Karpas-422 (cell line): ENCODE measurements around the gene TUBA1B. TPM values are rescaled to one million over a fixed set of nuclear protein-coding genes. Genes with fewer than 3 reads are reported as not detected.
A peak's percentile ranks its signal among the peaks of the same experiment; 100 is the strongest.
"Not testable (repeated sequence)": the region's sequence is repeated elsewhere in the genome, so short reads cannot be mapped to it uniquely, and the experiment has no call there.

Source experiments
- DNase-seq: peaks from one replicate; pipeline ENCODE4 v3.0.0-alpha.2; 2015
- H2AFZ ChIP-seq: fragments of 200-600 bp; sonication (generic); 2 replicates; pipeline ENCODE4 v1.6.1; 2014; ENCODE audit warnings: antibody characterized with exemption, low read length, mixed read lengths
- H3K27ac ChIP-seq: fragments of 200-600 bp; sonication (generic); 2 replicates; pipeline ENCODE4 v1.5.1; 2014; ENCODE audit warnings: mild to moderate bottlenecking, low read length, moderate library complexity
- H3K27me3 ChIP-seq: fragments of 200-600 bp; sonication (generic); 2 replicates; pipeline ENCODE4 v1.6.1; 2014; ENCODE audit warnings: low read length, mixed read lengths
- H3K36me3 ChIP-seq: fragments of 200-600 bp; sonication (generic); 2 replicates; pipeline ENCODE4 v1.6.1; 2014; ENCODE audit warnings: low read length, mixed read lengths; ENCODE audit not compliant: insufficient read depth
- H3K4me1 ChIP-seq: fragments of 200-600 bp; sonication (generic); 2 replicates; pipeline ENCODE4 v1.6.1; 2014; ENCODE audit warnings: mild to moderate bottlenecking, low read length, mixed read lengths
- H3K4me2 ChIP-seq: fragments of 200-600 bp; sonication (generic); 2 replicates; pipeline ENCODE4 v1.6.1; 2014; ENCODE audit warnings: low read length, low read depth, mild to moderate bottlenecking; ENCODE audit not compliant: poor library complexity, severe bottlenecking
- H3K4me3 ChIP-seq: fragments of 200-600 bp; sonication (generic); 2 replicates; pipeline ENCODE4 v1.5.1; 2014; ENCODE audit warnings: mild to moderate bottlenecking, antibody characterized with exemption, low read length, mixed read lengths
- H3K79me2 ChIP-seq: fragments of 200-600 bp; sonication (generic); 2 replicates; pipeline ENCODE4 v1.6.1; 2014; ENCODE audit warnings: mild to moderate bottlenecking, low read length, mixed read lengths
- H3K9ac ChIP-seq: fragments of 200-600 bp; sonication (generic); 2 replicates; pipeline ENCODE4 v1.6.0; 2014; ENCODE audit warnings: low read length
- H3K9me2 ChIP-seq: fragments of 200-600 bp; sonication (generic), shearing (Covaris generic); replicated peaks from 2 replicates; pipeline ENCODE4 v1.6.0; 2014; ENCODE audit warnings: mild to moderate bottlenecking, low read length, moderate library complexity; ENCODE audit not compliant: insufficient read depth
- H3K9me3 ChIP-seq: fragments of 300-700, 200-600 bp; sonication (generic); 2 replicates; pipeline ENCODE4 v1.6.1; 2014; ENCODE audit warnings: low read length, mixed read lengths
- H4K20me1 ChIP-seq: fragments of 200-600 bp; sonication (generic); 2 replicates; pipeline ENCODE4 v1.6.1; 2014; ENCODE audit warnings: mild to moderate bottlenecking, antibody characterized with exemption, low read length, low read depth; ENCODE audit not compliant: insufficient read depth
- total RNA-seq: library from RNA; depleted of rRNA; stranded (reverse); fragments of >200 nt; shearing (Covaris generic); gene quantifications from 2 replicates; pipeline ENCODE4 v1.2.3, GENCODE V29; 2014; ENCODE audit warnings: low replicate concordance

Gene TUBA1B
- total RNA-seq, 1 experiment from 2014 or later: 904 TPM

DNA sequence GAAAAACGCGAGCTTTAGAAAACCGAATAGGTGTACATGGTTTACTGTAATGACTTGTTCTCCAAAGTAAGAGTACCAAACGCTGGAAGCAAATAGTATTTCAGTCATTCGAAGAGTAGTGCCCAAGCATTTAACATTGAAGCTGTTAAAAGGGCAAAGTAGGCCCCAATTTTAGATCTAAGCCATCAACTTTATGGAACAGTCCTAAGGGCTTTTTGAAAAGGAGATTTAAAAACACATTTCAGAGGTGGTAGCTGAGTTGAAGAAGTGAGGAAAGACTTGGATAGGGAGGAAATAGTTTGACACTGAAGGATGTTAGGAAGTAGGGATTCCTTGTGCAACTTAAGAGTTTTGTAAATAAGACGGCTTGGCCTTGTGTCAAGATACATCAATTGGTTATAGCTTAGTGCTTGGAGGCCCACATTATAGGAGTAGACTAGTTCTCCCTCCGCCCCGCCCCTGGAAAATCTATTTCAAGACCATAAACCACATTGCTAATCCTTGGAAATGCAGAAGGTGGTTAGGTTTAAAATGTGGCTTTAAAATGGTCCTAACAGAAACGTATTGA lies 783 bp upstream of the TUBA1B start:
- Histone ChIP-seq H3K27ac (peak overlapping the region; percentile 80), H4K20me1 (peaks cover 18% of the 10 kb centered on the region), H3K79me2 (peaks cover 26% of the 10 kb centered on the region), H2AFZ (peak overlapping the region; percentile 67; the same call in 1 of the 2 replicates), H3K4me1 (peaks cover 35% of the 10 kb centered on the region), H3K4me2 (peak overlapping the region; percentile 82), H3K9me3 (no peaks in the 10 kb centered on the region), H3K4me3 (peak overlapping the region; percentile 62), H3K36me3 (peaks cover 29% of the 10 kb centered on the region), H3K27me3 (no peaks in the 10 kb centered on the region), H3K9me2 (no peaks in the 10 kb centered on the region), H3K9ac (peak overlapping the region; percentile 69)
- DNase-seq: peak; percentile 59

GRCh38 chr12:49130151-49131050 lies 794 bp downstream of the TUBA1B start:
- Histone ChIP-seq H3K27ac (peak overlapping the region; percentile 95), H3K4me2 (peak overlapping the region; percentile 87), H3K4me1 (peaks cover 35% of the 10 kb centered on the region), H4K20me1 (peaks cover 18% of the 10 kb centered on the region), H3K9ac (peak overlapping the region; percentile 97), H2AFZ (no peak overlapping the region), H3K36me3 (peaks cover 29% of the 10 kb centered on the region), H3K79me2 (peaks cover 26% of the 10 kb centered on the region), H3K9me2 (no peaks in the 10 kb centered on the region), H3K27me3 (no peaks in the 10 kb centered on the region), H3K9me3 (no peaks in the 10 kb centered on the region), H3K4me3 (peak overlapping the region; percentile 92)
- DNase-seq: peak; percentile 96

DNA sequence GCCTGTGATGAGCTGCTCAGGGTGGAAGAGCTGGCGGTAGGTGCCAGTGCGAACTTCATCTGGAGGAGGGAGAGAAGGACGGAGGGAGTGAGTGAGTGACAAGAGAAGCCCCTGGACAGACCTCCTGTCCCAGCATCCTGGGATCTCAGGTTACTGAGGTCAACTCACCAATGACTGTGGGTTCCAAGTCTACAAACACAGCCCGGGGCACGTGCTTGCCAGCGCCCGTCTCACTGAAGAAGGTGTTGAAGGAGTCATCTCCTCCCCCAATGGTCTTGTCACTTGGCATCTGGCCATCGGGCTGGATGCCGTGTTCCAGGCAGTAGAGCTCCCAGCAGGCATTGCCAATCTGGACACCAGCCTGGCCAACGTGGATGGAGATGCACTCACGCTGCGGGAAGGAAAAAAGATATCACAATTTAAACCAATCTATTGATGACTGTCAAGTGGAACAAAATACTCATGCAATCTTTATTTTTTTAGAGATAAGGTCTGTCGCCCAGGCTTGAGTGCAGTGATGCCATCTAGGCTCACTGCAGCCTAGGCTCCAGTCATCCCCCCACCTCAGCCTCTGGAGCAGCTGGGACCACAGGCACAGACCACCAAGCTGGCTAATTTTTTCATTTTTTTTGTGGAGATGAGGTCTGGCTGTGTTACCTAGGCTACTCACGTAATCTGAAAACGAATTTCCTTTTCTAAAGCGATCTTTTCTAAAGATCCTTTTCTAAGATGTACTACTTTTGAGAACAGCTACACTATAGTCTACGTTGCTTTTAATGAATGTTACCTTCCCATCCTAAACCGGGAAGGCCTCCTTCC lies 1.7 kb downstream of the TUBA1B start:
- Histone ChIP-seq H3K4me3 (peak overlapping the region; percentile 92), H2AFZ (no peak overlapping the region)

GRCh38 chr12:49127971-49128370 lies 3.2 kb downstream of the TUBA1B start:
- not testable (repeated sequence) for H3K4me2 ChIP-seq, H3K4me3 ChIP-seq, DNase-seq, H3K27ac ChIP-seq, H3K9ac ChIP-seq, H3K27me3 ChIP-seq, H2AFZ ChIP-seq, H3K9me2 ChIP-seq, H3K9me3 ChIP-seq
- Histone ChIP-seq H3K36me3 (peaks cover 29% of the 10 kb centered on the region), H3K4me1 (peaks cover 24% of the 10 kb centered on the region), H3K79me2 (peaks cover 16% of the 10 kb centered on the region), H4K20me1 (peaks cover 18% of the 10 kb centered on the region)

More for the DNA sequence above, 1.7 kb downstream of the TUBA1B start:
- Histone ChIP-seq H3K9ac (peak overlapping the region; percentile 97), H4K20me1 (peaks cover 18% of the 10 kb centered on the region), H3K9me2 (no peaks in the 10 kb centered on the region), H3K27ac (peak overlapping the region; percentile 95), H3K4me1 (peaks cover 35% of the 10 kb centered on the region), H3K79me2 (peaks cover 26% of the 10 kb centered on the region), H3K27me3 (no peaks in the 10 kb centered on the region), H3K4me2 (peak overlapping the region; percentile 87), H3K9me3 (no peaks in the 10 kb centered on the region), H3K36me3 (peaks cover 29% of the 10 kb centered on the region)
- DNase-seq: peak; percentile 23

DNA sequence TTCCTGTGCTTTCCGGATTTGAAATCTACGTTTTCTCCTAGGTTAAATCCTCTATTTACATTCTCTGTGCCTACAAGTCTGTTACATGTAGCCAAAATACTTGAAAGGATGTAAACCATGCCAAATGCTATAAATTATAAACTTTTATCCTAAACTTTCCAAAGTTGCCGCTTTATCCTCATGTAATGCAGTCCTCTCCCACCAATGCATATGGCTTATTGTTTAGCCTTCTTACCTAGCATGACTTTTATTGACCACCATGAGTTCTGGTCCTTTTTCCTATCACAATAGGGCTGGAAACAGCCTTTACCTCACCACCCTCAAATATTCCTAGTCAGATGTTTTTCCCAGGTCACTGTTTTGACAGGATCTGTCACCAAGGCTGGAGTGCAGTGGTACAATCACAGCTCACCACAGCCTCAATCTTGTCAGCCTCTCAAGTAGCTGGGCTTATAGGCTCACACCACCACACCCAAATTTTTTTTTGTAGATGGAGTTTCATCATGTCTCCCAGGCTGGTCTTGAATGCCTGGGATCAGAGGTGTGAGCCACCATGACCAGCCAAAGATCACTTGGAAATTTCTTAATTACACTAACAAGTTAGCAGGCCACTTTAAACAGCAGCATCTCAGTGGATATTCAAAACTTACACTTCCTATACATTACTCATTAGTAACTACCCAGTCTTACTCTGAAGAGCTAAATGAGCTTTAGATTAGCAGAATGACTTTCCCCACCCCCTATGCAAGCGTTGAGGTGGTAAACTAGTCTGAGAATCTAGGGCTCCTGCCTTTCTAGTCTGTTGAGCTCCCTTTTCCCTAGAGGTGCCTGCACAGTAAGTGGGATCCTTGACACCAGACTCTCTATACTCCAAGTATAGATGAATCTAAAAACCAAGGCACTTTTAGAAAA lies 4.1 kb downstream of the TUBA1B start:
- H3K27ac ChIP-seq: no peak overlapping the region; the same call in 1 of the 2 replicates
- peaks cover 16% of the 10 kb centered on the region for H3K4me1 ChIP-seq
- no peak overlapping the region for H3K9ac ChIP-seq
- H4K20me1 ChIP-seq: peaks cover 18% of the 10 kb centered on the region
- no peaks in the 10 kb centered on the region for H3K9me3 ChIP-seq
- no peak overlapping the region for H3K4me2 ChIP-seq
- H3K27me3 ChIP-seq: no peaks in the 10 kb centered on the region
- no peak overlapping the region for H3K4me3 ChIP-seq
- peaks cover 29% of the 10 kb centered on the region for H3K36me3 ChIP-seq
- H3K79me2 ChIP-seq: peaks cover 13% of the 10 kb centered on the region
- H3K9me2 ChIP-seq: no peaks in the 10 kb centered on the region
- no peak overlapping the region for H2AFZ ChIP-seq
- DNase-seq: peak; percentile 73

- no peaks in the 10 kb centered on the region for H3K9me2 ChIP-seq
- H2AFZ ChIP-seq: no peak overlapping the region; the same call in 1 of the 2 replicates
- H3K4me1 ChIP-seq: no peaks in the 10 kb centered on the region
- H4K20me1 ChIP-seq: no peaks in the 10 kb centered on the region
- no peaks in the 10 kb centered on the region for H3K9me3 ChIP-seq
- no peak overlapping the region for H3K27ac ChIP-seq
- no peak for DNase-seq
- no peak overlapping the region for H3K9ac ChIP-seq
- H3K27me3 ChIP-seq: no peaks in the 10 kb centered on the region
- H3K36me3 ChIP-seq: no peaks in the 10 kb centered on the region
- H3K79me2 ChIP-seq: no peaks in the 10 kb centered on the region
- no peak overlapping the region for H3K4me3 ChIP-seq
- no peak overlapping the region for H3K4me2 ChIP-seq
Measured at GRCh38 chr12:49121047-49121696, 10.0 kb downstream of the TUBA1B start.

- Histone ChIP-seq H3K36me3 (no peaks in the 10 kb centered on the region), H3K9me2 (no peaks in the 10 kb centered on the region), H3K27ac (no peak overlapping the region), H3K4me3 (peak overlapping the region; percentile 64), H4K20me1 (0 out of 2 replicates have a peak, but pooled peaks cover 3% of the 10 kb centered on the region), H3K79me2 (no peaks in the 10 kb centered on the region), H2AFZ (peak overlapping the region; percentile 91), H3K9me3 (no peaks in the 10 kb centered on the region), H3K4me2 (peak overlapping the region; percentile 93), H3K9ac (peak overlapping the region; percentile 59), H3K4me1 (peaks cover 15% of the 10 kb centered on the region), H3K27me3 (peaks cover 4% of the 10 kb centered on the region; the same call in 1 of the 2 replicates)
- DNase-seq: no peak
Measured at GRCh38 chr12:49111206-49111605, 20.0 kb downstream of the TUBA1B start.
